ENCODE measurements around the gene RPL32.

The RPL32 gene

GRCh38 chr3:12832350-12833221 lies 8.8 kb downstream of the RPL32 start:
- Histone ChIP-seq H3K9me3 (ENCODE audit: severe bottlenecking) (no peaks in the 10 kb centered on the region), H3K4me3 (ENCODE audit: low read depth, low read length) (no peak overlapping the region), H3K36me3 (peaks cover 86% of the 10 kb centered on the region), H3K27ac (no peak overlapping the region), H3K27me3 (ENCODE audit: insufficient read depth, low read depth, severe bottlenecking) (no peaks in the 10 kb centered on the region)
- no peak for DNase-seq
- no peak for TF ChIP-seq CTCF (IDR thresholded peaks at IDR 0.05; ENCODE audit: low read depth, low read length)

GRCh38 chr3:12831301-12831866 lies 10.0 kb downstream of the RPL32 start:
- no peak for TF ChIP-seq CTCF (IDR thresholded peaks at IDR 0.05; ENCODE audit: low read depth, low read length)
- H3K27me3 ChIP-seq (ENCODE audit: insufficient read depth, low read depth, severe bottlenecking) = no peaks in the 10 kb centered on the region
- H3K36me3 ChIP-seq = peaks cover 78% of the 10 kb centered on the region
- DNase-seq = no peak
- H3K9me3 ChIP-seq (ENCODE audit: severe bottlenecking) = no peaks in the 10 kb centered on the region
- no peak overlapping the region for H3K4me3 ChIP-seq (ENCODE audit: low read depth, low read length)
- no peak overlapping the region for H3K27ac ChIP-seq

GRCh38 chr3:12830785-12831156 lies 10.6 kb downstream of the RPL32 start:
- H3K4me3 ChIP-seq (ENCODE audit: low read depth, low read length) = no peak overlapping the region
- H3K36me3 ChIP-seq = peaks cover 72% of the 10 kb centered on the region
- no peak overlapping the region for H3K27ac ChIP-seq
- no peak for TF ChIP-seq CTCF (IDR thresholded peaks at IDR 0.05; ENCODE audit: low read depth, low read length)
- H3K27me3 ChIP-seq (ENCODE audit: insufficient read depth, low read depth, severe bottlenecking) = no peaks in the 10 kb centered on the region
- DNase-seq = no peak
- no peaks in the 10 kb centered on the region for H3K9me3 ChIP-seq (ENCODE audit: severe bottlenecking)

- H3K27me3 ChIP-seq (ENCODE audit: insufficient read depth, low read depth, severe bottlenecking) = no peaks in the 10 kb centered on the region
- H3K27ac ChIP-seq = no peak overlapping the region
- TF ChIP-seq CTCF (IDR thresholded peaks at IDR 0.05; ENCODE audit: low read depth, low read length) = peak; percentile 39; the same call in 1 of the 2 replicates
- DNase-seq = peak; percentile 22
- no peak overlapping the region for H3K4me3 ChIP-seq (ENCODE audit: low read depth, low read length)
- H3K36me3 ChIP-seq = peaks cover 65% of the 10 kb centered on the region
- H3K9me3 ChIP-seq (ENCODE audit: severe bottlenecking) = no peaks in the 10 kb centered on the region
These were observed 11.2 kb downstream of the RPL32 start for GRCh38 chr3:12829886-12830784.

- Histone ChIP-seq H3K27me3 (ENCODE audit: insufficient read depth, low read depth, severe bottlenecking) (no peaks in the 10 kb centered on the region), H3K36me3 (peaks cover 58% of the 10 kb centered on the region), H3K4me3 (ENCODE audit: low read depth, low read length) (no peak overlapping the region), H3K27ac (no peak overlapping the region), H3K9me3 (ENCODE audit: severe bottlenecking) (no peaks in the 10 kb centered on the region)
- no peak for DNase-seq
- no peak for TF ChIP-seq CTCF (IDR thresholded peaks at IDR 0.05; ENCODE audit: low read depth, low read length)
These were observed 12.0 kb downstream of the RPL32 start for GRCh38 chr3:12829404-12829803.

Data from WERI-Rb-1 (cell line).